ENCODE data around the gene FSTL3. TPM values are rescaled to one million over a fixed set of nuclear protein-coding genes. Genes with fewer than 3 reads are reported as not detected.

The FSTL3 gene
- total and polyA plus RNA-seq, 4 donors, result 15.1 to 172 (median 114) TPM

GRCh38 chr19:682678-683320 is 6.6 kb downstream of the FSTL3 start:
- DNase-seq (no peak), ATAC-seq (ENCODE audit: insufficient read depth, low FRiP score) (no peak)
- H3K36me3 ChIP-seq (ENCODE audit: control insufficient read depth in 4 of 4, insufficient read depth in 4 of 4, low read length in 4 of 4), result peaks cover 0 to 2% (median 0%) of the 10 kb centered on the region in 4 donors
- H3K4me3 ChIP-seq, result no peak overlapping the region
- WGBS, 2 donors, result 80 to 87% methylated on average over 25 of the region's 25 CpGs
- TF ChIP-seq, protein P1, sequence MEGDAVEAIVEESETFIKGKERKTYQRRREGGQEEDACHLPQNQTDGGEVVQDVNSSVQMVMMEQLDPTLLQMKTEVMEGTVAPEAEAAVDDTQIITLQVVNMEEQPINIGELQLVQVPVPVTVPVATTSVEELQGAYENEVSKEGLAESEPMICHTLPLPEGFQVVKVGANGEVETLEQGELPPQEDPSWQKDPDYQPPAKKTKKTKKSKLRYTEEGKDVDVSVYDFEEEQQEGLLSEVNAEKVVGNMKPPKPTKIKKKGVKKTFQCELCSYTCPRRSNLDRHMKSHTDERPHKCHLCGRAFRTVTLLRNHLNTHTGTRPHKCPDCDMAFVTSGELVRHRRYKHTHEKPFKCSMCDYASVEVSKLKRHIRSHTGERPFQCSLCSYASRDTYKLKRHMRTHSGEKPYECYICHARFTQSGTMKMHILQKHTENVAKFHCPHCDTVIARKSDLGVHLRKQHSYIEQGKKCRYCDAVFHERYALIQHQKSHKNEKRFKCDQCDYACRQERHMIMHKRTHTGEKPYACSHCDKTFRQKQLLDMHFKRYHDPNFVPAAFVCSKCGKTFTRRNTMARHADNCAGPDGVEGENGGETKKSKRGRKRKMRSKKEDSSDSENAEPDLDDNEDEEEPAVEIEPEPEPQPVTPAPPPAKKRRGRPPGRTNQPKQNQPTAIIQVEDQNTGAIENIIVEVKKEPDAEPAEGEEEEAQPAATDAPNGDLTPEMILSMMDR (IDR thresholded peaks at IDR 0.05; ENCODE audit: control extremely low read depth, extremely low read depth), result no peak
- peaks cover 0 to 11% (median 4%) of the 10 kb centered on the region in 5 donors for H3K4me1 ChIP-seq (ENCODE audit: control insufficient read depth in 5 of 5, insufficient read depth in 5 of 5, low read length in 5 of 5)
- no peak overlapping the region for H3K27ac ChIP-seq (ENCODE audit: low read depth in 1 of 2, low read length in 1 of 2)
- H3K9ac ChIP-seq (ENCODE audit: insufficient read depth in 1 of 2, low read length in 2 of 2), result no peak overlapping the region
- no peaks in the 10 kb centered on the region for H3K9me3 ChIP-seq (ENCODE audit: control insufficient read depth in 4 of 4, insufficient read depth in 3 of 4, low read length in 3 of 4)
- no peaks in the 10 kb centered on the region for H3K27me3 ChIP-seq (ENCODE audit: control insufficient read depth in 3 of 3, insufficient read depth in 3 of 3, low read length in 2 of 3)

DNA sequence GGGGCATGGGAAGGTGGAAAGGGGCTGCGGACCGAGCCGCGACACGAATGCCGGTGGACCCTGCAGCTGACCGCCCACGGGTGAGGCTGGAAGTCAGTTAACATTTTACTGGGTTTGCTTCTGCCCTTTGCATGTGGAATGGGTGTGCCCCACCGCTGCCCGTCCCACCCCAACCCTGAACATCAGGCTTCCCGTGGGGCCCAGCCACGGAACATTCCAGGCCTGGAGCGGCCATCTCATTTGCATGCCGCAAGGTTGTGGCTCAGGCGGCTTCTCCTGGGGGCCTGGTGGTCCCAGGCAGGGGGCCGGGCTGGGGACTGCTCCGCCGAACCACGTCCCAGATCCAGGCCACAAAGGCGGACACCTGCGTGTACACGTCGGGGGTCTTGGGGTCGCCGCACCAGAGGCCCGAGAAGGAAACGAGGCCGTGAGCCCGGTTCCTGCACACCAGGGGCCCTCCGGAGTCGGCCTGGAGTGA is 9.3 kb downstream of the FSTL3 start:
- no peak for DNase-seq
- Histone ChIP-seq H3K4me1 (ENCODE audit: control insufficient read depth in 5 of 5, insufficient read depth in 5 of 5, low read length in 5 of 5) (peaks cover 0 to 2% (median 0%) of the 10 kb centered on the region in 5 donors), H3K36me3 (ENCODE audit: control insufficient read depth in 4 of 4, insufficient read depth in 4 of 4, low read length in 4 of 4) (peaks cover 0 to 2% (median 0%) of the 10 kb centered on the region in 4 donors), H3K9ac (ENCODE audit: insufficient read depth in 1 of 2, low read length in 2 of 2) (no peak overlapping the region), H3K27ac (ENCODE audit: low read depth in 1 of 2, low read length in 1 of 2) (no peak overlapping the region), H3K9me3 (ENCODE audit: control insufficient read depth in 4 of 4, insufficient read depth in 3 of 4, low read length in 3 of 4) (no peaks in the 10 kb centered on the region), H3K27me3 (ENCODE audit: control insufficient read depth in 3 of 3, insufficient read depth in 3 of 3, low read length in 2 of 3) (no peaks in the 10 kb centered on the region), H3K4me3 (no peak overlapping the region)
- TF ChIP-seq, protein P1 (IDR thresholded peaks at IDR 0.05; ENCODE audit: control extremely low read depth, extremely low read depth), result no peak
- no peak for ATAC-seq (ENCODE audit: insufficient read depth, low FRiP score)
- WGBS, 2 donors, result 86 to 90% methylated on average over 31 of the region's 31 CpGs

DNA sequence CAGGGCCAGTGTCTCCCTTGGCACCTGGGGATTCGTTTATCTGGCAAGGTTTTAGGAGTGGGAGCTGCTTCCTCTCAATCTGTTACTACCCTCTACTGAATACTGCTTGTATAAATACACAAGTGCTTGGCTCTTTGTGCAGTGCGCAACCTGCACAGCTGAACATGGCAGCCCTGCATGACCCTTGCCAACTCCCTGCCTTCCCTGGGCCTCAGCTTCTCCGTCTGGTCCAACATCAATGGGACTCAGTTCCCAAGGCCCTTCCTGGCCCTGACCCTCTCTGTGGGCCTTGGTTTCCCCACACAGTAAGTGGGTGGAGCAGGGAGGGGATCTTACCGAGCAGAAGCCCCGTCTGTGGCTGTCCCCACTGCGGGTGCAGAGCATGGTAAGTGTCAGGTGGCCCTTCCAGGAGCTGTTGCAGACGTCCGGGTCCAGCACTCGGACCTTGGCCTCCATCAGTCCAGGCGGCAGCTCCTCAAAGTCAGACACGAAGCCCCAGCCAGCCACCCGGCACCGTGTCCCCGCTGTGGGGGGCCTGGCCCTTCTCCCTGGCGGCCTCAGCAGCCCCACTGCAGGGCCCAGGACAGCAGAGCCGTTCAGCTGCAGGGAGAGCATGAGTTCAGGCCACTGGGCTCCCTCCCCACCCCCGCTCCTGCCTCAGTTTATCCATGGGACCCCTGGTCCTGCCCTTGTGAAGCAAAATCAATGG is 10.6 kb downstream of the FSTL3 start:
- Histone ChIP-seq H3K4me1 (ENCODE audit: control insufficient read depth in 5 of 5, insufficient read depth in 5 of 5, low read length in 5 of 5) (no peaks in the 10 kb centered on the region), H3K9ac (ENCODE audit: insufficient read depth in 1 of 2, low read length in 2 of 2) (no peak overlapping the region), H3K27me3 (ENCODE audit: control insufficient read depth in 3 of 3, insufficient read depth in 3 of 3, low read length in 2 of 3) (no peaks in the 10 kb centered on the region), H3K4me3 (no peak overlapping the region), H3K27ac (ENCODE audit: low read depth in 1 of 2, low read length in 1 of 2) (no peak overlapping the region), H3K9me3 (ENCODE audit: control insufficient read depth in 4 of 4, insufficient read depth in 3 of 4, low read length in 3 of 4) (no peaks in the 10 kb centered on the region), H3K36me3 (ENCODE audit: control insufficient read depth in 4 of 4, insufficient read depth in 4 of 4, low read length in 4 of 4) (peaks cover 0 to 2% (median 0%) of the 10 kb centered on the region in 4 donors)
- WGBS, 2 donors, result 73 to 81% methylated on average over 17 of the region's 17 CpGs
- TF ChIP-seq, protein P1 (IDR thresholded peaks at IDR 0.05; ENCODE audit: control extremely low read depth, extremely low read depth), result no peak
- DNase-seq, result no peak
- no peak for ATAC-seq (ENCODE audit: insufficient read depth, low FRiP score)

All from lung (tissue), 12 donors.